Activated naive CD8-positive, alpha-beta T cell treated with anti-CD3 and anti-CD28 coated beads, Interleukin-2, amount 50 U/mL, for 16 hours (primary cell): ENCODE results near the gene FIGN.

Experiments used
- DNase-seq: peaks from one replicate; pipeline ENCODE4 v3.0.0-alpha.2; 2020; ENCODE audit warnings: low read depth, low spot score

The FIGN gene

GRCh38 chr2:163613266-163613731, 122.5 kb downstream of the FIGN start:
- no peak for DNase-seq

- no peak for DNase-seq
Observed at GRCh38 chr2:163612332-163612731, 123.5 kb downstream of the FIGN start.

- DNase-seq: no peak
Observed at GRCh38 chr2:163611557-163611906, 124.3 kb downstream of the FIGN start.

- no peak for DNase-seq
Observed at GRCh38 chr2:163610817-163611556, 124.8 kb downstream of the FIGN start.

- DNase-seq: no peak
Observed at GRCh38 chr2:163607630-163608029, 128.2 kb downstream of the FIGN start.

GRCh38 chr2:163606878-163607277, 128.9 kb downstream of the FIGN start:
- DNase-seq: no peak

- DNase-seq: no peak
Observed at GRCh38 chr2:163605779-163606178, 130.0 kb downstream of the FIGN start.

- DNase-seq: no peak
Observed at GRCh38 chr2:163604941-163605555, 130.8 kb downstream of the FIGN start.

- DNase-seq: no peak
Observed at GRCh38 chr2:163602196-163602595, 133.6 kb downstream of the FIGN start.

- DNase-seq: no peak
Observed at GRCh38 chr2:163601377-163601776, 134.4 kb downstream of the FIGN start.

- DNase-seq: no peak
Observed at GRCh38 chr2:163600801-163601200, 135.0 kb downstream of the FIGN start.

GRCh38 chr2:163595028-163595427, 140.8 kb downstream of the FIGN start:
- no peak for DNase-seq

GRCh38 chr2:163594497-163594896, 141.3 kb downstream of the FIGN start:
- no peak for DNase-seq

GRCh38 chr2:163593982-163594381, 141.8 kb downstream of the FIGN start:
- no peak for DNase-seq

GRCh38 chr2:163592954-163593622, 142.7 kb downstream of the FIGN start:
- no peak for DNase-seq

- no peak for DNase-seq
Observed at GRCh38 chr2:163591461-163591860, 144.3 kb downstream of the FIGN start.

- no peak for DNase-seq
Observed at GRCh38 chr2:163580757-163581156, 155.1 kb downstream of the FIGN start.

- DNase-seq: no peak
Observed at GRCh38 chr2:163574309-163574708, 161.5 kb downstream of the FIGN start.

- no peak for DNase-seq
Observed at GRCh38 chr2:163573652-163574051, 162.2 kb downstream of the FIGN start.

GRCh38 chr2:163572850-163573249, 163.0 kb downstream of the FIGN start:
- no peak for DNase-seq

- DNase-seq: no peak
Observed at GRCh38 chr2:163571423-163572102, 164.2 kb downstream of the FIGN start.

GRCh38 chr2:163570391-163570790, 165.4 kb downstream of the FIGN start:
- no peak for DNase-seq
